HepG2 (cell line): ENCODE results near the gene ZNF546. TPM values are rescaled to one million over a fixed set of nuclear protein-coding genes. Genes with fewer than 3 reads are reported as not detected.
A peak's percentile ranks its signal among the peaks of the same experiment; 100 is the strongest.

Experiments used
- GATAD1 ChIP-seq: IDR thresholded peaks from 2 replicates; pipeline ENCODE4 v1.6.1; 2016; ENCODE audit warnings: missing genetic modification reagents, missing compliant biosample characterization
- NFAT5 ChIP-seq: sonication (generic); formaldehyde crosslinking; IDR thresholded peaks from 2 replicates; pipeline ENCODE4 v1.4.0; 2020; ENCODE audit warnings: missing genetic modification reagents
- NKX3-1 ChIP-seq: sonication (generic); formaldehyde crosslinking; IDR thresholded peaks from 2 replicates; pipeline ENCODE4 v1.5.0; 2020; ENCODE audit warnings: missing genetic modification reagents
- NR0B2 ChIP-seq: sonication (generic); formaldehyde crosslinking; IDR thresholded peaks from 2 replicates; pipeline ENCODE4 v1.4.0; 2020; ENCODE audit warnings: mild to moderate bottlenecking, missing genetic modification reagents
- NR2C2 ChIP-seq: sonication (generic); formaldehyde crosslinking; IDR thresholded peaks from 2 replicates; pipeline ENCODE4 v1.4.0; 2020; ENCODE audit warnings: missing genetic modification reagents, mild to moderate bottlenecking, moderate library complexity, borderline replicate concordance
- PAWR ChIP-seq: sonication (generic); formaldehyde crosslinking; IDR thresholded peaks from 2 replicates; pipeline ENCODE4 v1.4.0; 2020; ENCODE audit warnings: missing genetic modification reagents, mild to moderate bottlenecking, borderline replicate concordance
- SCMH1 ChIP-seq: sonication (generic); formaldehyde crosslinking; IDR thresholded peaks from 2 replicates; pipeline ENCODE4 v1.9.0; 2021; ENCODE audit warnings: missing genetic modification reagents, mild to moderate bottlenecking, borderline replicate concordance
- TFE3 ChIP-seq: IDR thresholded peaks from 2 replicates; pipeline ENCODE4 v1.6.1; 2016
- USF2 ChIP-seq, 2 experiments: sonication (generic) in 1 of 2; formaldehyde crosslinking in 1 of 2; IDR thresholded peaks; 2 replicates each; pipeline versions ENCODE4 v1.5.1 to v1.6.1; 2011 to 2020; ENCODE audit warnings: borderline replicate concordance in 1 of 2, low read depth in 1 of 2, low read length in 1 of 2, mild to moderate bottlenecking in 1 of 2, missing genetic modification reagents in 1 of 2, moderate library complexity in 1 of 2
- WIZ ChIP-seq: sonication (generic); formaldehyde crosslinking; IDR thresholded peaks from 2 replicates; pipeline ENCODE4 v1.5.1; 2020; ENCODE audit warnings: mild to moderate bottlenecking, missing genetic modification reagents
- ZFP1 ChIP-seq: IDR thresholded peaks from 2 replicates; pipeline ENCODE4 v1.6.1; 2016
- ZKSCAN8 ChIP-seq: IDR thresholded peaks from 2 replicates; pipeline ENCODE4 v1.6.1; 2016; ENCODE audit warnings: borderline replicate concordance, missing genetic modification reagents, missing compliant biosample characterization
- ZNF253 ChIP-seq: sonication (generic); formaldehyde crosslinking; IDR thresholded peaks from 2 replicates; pipeline ENCODE4 v1.8.0; 2022; ENCODE audit warnings: mild to moderate bottlenecking, missing genetic modification reagents, borderline replicate concordance
- ZNF317 ChIP-seq: sonication (generic); formaldehyde crosslinking; IDR thresholded peaks from 2 replicates; pipeline ENCODE4 v1.5.0; 2020; ENCODE audit warnings: mild to moderate bottlenecking, missing genetic modification reagents
- ZNF468 ChIP-seq: sonication (generic); formaldehyde crosslinking; IDR thresholded peaks from 2 replicates; pipeline ENCODE4 v1.8.0; 2022; ENCODE audit warnings: mild to moderate bottlenecking, moderate library complexity, missing genetic modification reagents
- ZNF567 ChIP-seq: sonication (generic); formaldehyde crosslinking; IDR thresholded peaks from 2 replicates; pipeline ENCODE4 v1.8.1; 2023; ENCODE audit warnings: mild to moderate bottlenecking, missing genetic modification reagents, borderline replicate concordance
- ZNF780A ChIP-seq: sonication (generic); formaldehyde crosslinking; IDR thresholded peaks from 2 replicates; pipeline ENCODE4 v1.8.0; 2022; ENCODE audit warnings: mild to moderate bottlenecking, missing genetic modification reagents, moderate library complexity
- polyA plus RNA-seq, 8 experiments: library from polyadenylated mRNA; depleted of rRNA in 3 of 8; stranded (reverse) in 7 of 8; unstranded in 1 of 8; fragments of >200 nt; fragmentation: Illumina TruSeq in 4 of 8; extraction: Trizol in 4 of 8; gene quantifications; 2 replicates each; pipeline versions ENCODE4 v1.2.1 to v1.2.3, GENCODE V29; 2011 to 2016; ENCODE audit warnings: low read depth in 4 of 8, missing spikeins in 1 of 8, mixed read lengths in 1 of 8; ENCODE audit not compliant: insufficient read depth in 1 of 8
- total RNA-seq, 5 experiments: library from RNA; depleted of rRNA; stranded (reverse); fragments of >200 nt; fragmentation: Illumina TruSeq; extraction: Trizol; gene quantifications; 2 replicates each; pipeline ENCODE4 v1.2.3, GENCODE V29; 2016; ENCODE audit warnings: low read depth in 1 of 5

Gene ZNF546
- total and polyA plus RNA-seq, 2 of the 13 experiments (the other 11 are each of a cell fraction or from before 2014, with no cell fraction given), result 2.2 to 4.1 TPM

- TF ChIP-seq NKX3-1 (CRISPR knock-in tag), result peak; percentile 95
- no peak; the same call in 1 of the 2 replicates for TF ChIP-seq NFAT5 (CRISPR knock-in tag)
- TF ChIP-seq ZNF317, result 0 out of 2 replicates have a peak, but pooled peaks have one; percentile 28
- no peak for TF ChIP-seq ZFP1 (CRISPR knock-in tag)
- peak; percentile 76; the same call in 1 of the 2 replicates for TF ChIP-seq ZNF567 (CRISPR knock-in tag)
- no peak for TF ChIP-seq SCMH1 (CRISPR knock-in tag)
- no peak; the same call in 1 of the 2 replicates for TF ChIP-seq PAWR (CRISPR knock-in tag)
- 0 out of 2 replicates have a peak, but pooled peaks have one; percentile 77 for TF ChIP-seq ZNF468 (CRISPR knock-in tag)
- peak; percentile 84 for TF ChIP-seq GATAD1 (CRISPR knock-in tag)
- TF ChIP-seq ZKSCAN8 (CRISPR knock-in tag), result peak; percentile 43; the same call in 1 of the 2 replicates
- no peak for TF ChIP-seq ZNF780A
- TF ChIP-seq TFE3 (CRISPR knock-in tag), result no peak; the same call in 1 of the 2 replicates
- TF ChIP-seq USF2 (IDR thresholded peaks at IDR 0.05; ENCODE audit: low read depth, low read length), result no peak
- no peak for TF ChIP-seq USF2 (CRISPR knock-in tag; IDR thresholded peaks at IDR 0.05; ENCODE audit: borderline replicate concordance)
- TF ChIP-seq NR0B2 (CRISPR knock-in tag), result 0 out of 2 replicates have a peak, but pooled peaks have one; percentile 30
- peak; percentile 88; the same call in 1 of the 2 replicates for TF ChIP-seq ZNF253 (CRISPR knock-in tag)
- no peak for TF ChIP-seq WIZ (CRISPR knock-in tag)
- TF ChIP-seq NR2C2 (CRISPR knock-in tag), result peak; percentile 85
These were observed at the start of gene ZNF546 (continued) for GRCh38 chr19:39996811-39997637.
